Epithelial cell of proximal tubule (primary cell): ENCODE measurements around the gene FAM120C. TPM values are rescaled to one million over a fixed set of nuclear protein-coding genes. Genes with fewer than 3 reads are reported as not detected.

ENCODE experiments used
- DNase-seq: peaks from one replicate; pipeline ENCODE4 v3.0.0-alpha.2; 2011; ENCODE audit warnings: low read depth
- H3K4me3 ChIP-seq: 2 replicates; pipeline ENCODE4 v1.5.1; 2011; ENCODE audit warnings: low read depth, mild to moderate bottlenecking, low read length
- total RNA-seq: library from RNA; depleted of rRNA; stranded (reverse); fragments of >200 nt; gene quantifications from 2 replicates; pipeline ENCODE4 v1.2.3, GENCODE V29; 2015
- TF ChIP-seq, protein P1 (sequence below): conservative IDR thresholded peaks from 2 replicates; pipeline ENCODE4 v1.5.1; 2012; ENCODE audit warnings: low read depth, mild to moderate bottlenecking, low read length

FAM120C gene, protein sequence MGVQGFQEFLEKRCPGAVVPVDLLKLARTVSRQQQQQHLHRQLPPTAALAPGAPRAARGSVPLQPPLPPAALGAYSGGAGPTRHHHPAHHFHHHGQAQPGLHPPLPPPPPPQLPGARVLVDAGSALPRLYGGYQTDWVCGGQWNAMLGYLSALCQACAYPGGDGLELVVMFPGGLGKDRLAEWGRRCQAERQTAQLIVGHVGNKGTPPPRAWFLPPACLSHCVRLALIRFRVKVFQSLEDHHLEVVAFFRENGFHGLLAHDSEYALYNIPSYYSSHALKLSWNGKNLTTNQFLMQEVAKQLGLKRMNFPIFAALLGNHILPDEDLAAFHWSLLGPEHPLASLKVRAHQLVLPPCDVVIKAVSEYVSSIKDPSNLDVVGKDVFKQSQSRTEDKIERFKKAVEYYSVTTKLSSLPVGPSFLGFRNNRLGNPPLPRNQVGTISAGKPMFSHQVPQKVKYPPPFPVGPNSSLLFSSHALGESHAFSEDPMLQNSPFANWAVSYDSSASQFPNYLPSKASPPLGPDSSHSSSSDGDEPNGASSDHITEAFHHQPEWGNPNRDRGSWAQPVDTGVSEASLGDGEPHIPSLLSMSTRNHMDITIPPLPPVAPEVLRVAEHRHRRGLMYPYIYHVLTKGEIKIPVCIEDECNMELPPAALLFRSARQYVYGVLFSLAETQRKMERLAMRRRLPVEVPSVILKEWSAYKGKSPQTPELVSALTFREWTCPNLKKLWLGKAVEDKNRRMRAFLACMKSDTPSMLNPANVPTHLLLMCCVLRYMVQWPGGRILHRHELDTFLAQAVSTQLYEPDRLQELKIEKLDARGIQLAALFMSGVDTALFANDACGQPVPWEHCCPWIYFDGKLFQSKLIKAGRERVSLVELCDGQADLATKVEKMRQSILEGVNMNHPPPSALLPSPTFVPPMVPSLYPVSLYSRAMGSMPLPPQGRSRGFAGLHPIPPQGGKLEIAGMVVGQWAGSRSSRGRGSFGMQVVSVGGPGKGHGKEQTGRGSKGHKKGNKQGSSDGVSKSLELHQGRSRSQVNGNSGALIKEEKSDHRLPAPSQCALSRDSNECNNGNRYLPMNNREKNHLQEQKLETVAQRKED
- 4.4 and 6.2 TPM in 2 replicates for total RNA-seq

DNA sequence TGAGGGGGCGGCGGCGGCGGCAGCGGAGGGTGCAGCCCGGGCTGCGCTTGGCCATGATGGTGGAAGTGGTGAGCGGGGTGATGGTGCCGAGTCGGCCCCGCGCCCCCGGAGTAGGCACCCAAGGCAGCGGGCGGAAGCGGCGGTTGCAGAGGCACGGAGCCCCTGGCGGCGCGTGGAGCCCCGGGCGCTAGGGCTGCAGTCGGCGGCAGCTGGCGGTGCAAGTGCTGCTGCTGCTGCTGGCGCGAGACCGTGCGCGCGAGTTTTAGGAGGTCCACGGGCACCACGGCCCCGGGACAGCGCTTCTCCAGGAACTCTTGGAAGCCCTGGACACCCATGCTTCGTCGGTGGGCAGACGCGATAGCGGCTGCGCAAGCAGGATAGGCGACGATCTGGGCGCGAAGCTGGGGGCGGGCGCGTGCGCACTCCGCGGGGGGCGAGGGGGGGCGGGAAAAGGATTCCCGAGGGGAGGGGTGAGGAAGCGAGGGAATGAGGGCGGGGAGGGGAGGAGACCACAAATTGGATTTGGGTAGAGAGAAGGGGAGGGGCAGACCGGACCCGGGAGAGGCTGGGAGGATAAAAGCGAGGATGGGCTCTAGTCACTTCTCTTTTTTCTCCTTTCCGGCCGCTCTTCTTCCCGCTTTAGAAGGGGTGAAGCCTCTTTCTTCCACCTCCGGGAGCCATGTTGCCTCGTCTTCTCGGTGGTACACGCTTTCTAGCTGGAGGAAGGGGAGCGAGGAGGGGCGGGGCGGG, at the start of gene FAM120C:
TSS of gene FAM120C (minus strand) at position 391 of the 750 bp plus-strand sequence. CDS start at position 335, 56 bp downstream.
- DNase-seq: no peak
- TF ChIP-seq, protein P1, sequence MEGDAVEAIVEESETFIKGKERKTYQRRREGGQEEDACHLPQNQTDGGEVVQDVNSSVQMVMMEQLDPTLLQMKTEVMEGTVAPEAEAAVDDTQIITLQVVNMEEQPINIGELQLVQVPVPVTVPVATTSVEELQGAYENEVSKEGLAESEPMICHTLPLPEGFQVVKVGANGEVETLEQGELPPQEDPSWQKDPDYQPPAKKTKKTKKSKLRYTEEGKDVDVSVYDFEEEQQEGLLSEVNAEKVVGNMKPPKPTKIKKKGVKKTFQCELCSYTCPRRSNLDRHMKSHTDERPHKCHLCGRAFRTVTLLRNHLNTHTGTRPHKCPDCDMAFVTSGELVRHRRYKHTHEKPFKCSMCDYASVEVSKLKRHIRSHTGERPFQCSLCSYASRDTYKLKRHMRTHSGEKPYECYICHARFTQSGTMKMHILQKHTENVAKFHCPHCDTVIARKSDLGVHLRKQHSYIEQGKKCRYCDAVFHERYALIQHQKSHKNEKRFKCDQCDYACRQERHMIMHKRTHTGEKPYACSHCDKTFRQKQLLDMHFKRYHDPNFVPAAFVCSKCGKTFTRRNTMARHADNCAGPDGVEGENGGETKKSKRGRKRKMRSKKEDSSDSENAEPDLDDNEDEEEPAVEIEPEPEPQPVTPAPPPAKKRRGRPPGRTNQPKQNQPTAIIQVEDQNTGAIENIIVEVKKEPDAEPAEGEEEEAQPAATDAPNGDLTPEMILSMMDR: no peak
- H3K4me3 ChIP-seq: peak within 1 kb of the TSS; percentile 66

DNA sequence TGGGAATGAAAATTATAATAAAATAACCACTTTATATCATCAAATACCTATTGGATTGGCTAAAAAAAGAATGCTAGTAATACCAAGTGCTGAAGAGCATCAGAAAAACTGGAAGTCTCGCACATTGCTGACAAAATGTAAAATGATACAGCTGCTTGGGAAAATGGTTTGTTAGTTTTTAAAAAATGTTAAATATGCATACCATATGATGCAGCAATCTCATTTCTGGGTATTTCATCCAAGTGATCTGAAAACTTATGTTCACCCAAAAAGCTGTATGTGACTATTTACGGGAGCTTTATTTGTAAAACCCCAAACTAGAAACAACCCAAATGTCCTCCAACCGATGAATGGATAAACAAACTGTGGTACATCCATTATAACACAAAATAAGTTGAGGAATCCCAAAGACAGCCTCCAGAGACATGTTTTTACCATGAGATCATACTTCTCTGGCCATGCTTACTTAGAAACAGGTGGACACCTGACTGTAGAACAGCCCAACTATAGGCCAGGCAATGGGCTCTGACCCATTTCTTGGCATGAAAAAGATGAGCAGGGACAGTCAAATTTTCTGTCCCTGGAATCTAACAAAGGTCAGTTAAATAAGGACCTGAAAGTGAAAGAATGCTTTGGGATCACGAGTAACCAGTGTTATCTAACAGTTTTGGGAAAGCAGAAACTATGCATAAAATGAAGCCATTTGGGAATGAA, 47.5 kb upstream of the FAM120C start:
- TF ChIP-seq, protein P1: no peak
- no peak for DNase-seq
- H3K4me3 ChIP-seq: no peak overlapping the region

DNA sequence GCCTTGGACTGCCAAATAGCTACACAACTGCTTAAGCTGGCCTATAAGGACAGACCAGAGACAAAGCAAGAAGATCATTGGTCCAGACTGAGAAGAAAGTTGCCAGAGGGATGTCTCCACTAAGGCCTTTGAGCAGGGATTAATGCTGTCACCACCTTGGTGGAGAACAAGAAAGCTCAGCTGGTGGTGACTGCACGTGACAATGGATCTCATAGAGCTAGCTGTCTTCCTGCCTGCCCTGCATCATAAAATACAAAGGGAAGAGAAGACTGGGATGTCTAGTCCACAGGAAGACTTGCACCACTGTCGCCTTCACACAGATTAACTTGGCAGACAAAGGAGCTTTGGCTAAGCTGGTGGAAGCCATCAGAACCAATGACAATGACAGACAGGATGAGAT, 40.5 kb upstream of the FAM120C start:
- TF ChIP-seq, protein P1: no peak
- no peak overlapping the region for H3K4me3 ChIP-seq
- DNase-seq: no peak

DNA sequence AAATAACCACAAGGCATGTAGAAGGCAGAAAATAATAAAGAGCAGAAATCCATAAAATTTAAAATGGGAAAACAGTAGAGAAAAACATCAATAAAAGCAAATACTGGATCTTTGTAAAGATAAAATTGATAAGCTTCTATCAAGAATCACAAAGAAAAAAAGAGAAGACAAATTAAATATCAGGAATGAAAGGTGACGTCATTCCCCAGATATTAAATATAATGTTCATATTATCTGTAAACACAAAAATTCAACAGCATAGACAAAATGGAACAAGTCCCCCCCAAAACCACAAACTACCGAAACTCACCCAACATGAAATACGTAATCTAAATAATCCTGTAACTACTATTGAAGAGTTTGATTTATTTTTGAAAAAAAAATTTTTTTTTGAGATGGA, 30.5 kb upstream of the FAM120C start:
- TF ChIP-seq, protein P1: no peak

DNA sequence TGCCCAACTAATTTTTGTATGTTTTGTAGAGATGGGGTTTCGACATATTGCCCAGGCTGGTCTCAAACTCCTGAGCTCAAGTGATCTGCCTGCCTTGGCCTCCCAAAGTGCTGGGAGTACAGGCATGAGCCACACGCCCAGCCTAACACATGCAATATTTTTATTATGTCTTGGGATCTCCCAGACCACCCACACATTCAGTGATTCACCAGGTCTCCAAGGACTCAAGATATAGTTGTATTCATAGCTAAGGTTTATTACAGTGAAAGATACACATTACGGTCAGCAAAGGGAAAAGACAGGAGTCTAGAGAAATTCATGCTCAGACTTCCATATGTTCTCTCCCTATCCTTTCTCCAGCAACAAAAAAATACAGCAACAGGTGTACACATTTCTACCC, 25.5 kb upstream of the FAM120C start:
- no peak overlapping the region for H3K4me3 ChIP-seq
- DNase-seq: no peak
- TF ChIP-seq, protein P1: no peak

More for the DNA sequence above, 30.5 kb upstream of the FAM120C start:
- H3K4me3 ChIP-seq: no peak overlapping the region
- no peak for DNase-seq

DNA sequence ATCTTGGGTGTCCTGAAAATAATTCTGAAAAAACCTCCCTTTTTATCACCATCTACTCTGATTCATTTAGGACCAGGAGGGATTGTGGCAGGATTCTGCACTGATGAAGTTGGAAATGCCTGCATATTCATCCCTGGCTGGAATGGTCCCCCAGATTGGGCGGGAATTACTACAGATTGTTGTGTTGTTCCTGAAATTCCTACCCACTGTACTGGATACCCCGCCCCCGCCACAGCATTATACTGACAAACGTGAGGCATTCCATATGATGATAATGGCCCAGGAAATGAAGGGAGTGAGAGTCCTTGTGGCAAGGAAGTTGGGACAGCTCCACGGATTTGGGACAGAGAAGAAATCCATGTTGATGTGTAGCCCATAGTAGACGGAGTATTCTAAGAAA, 15.2 kb upstream of the FAM120C start:
- H3K4me3 ChIP-seq: no peak overlapping the region
- no peak for DNase-seq
- TF ChIP-seq, protein P1: no peak
